ENCODE data around the gene PLG.

GRCh38 chr6:160678230-160678629 lies 23.8 kb upstream of the PLG start:
- TF ChIP-seq CTCF (conservative IDR thresholded peaks at IDR 0.05; ENCODE audit: low read length) (no peak), EZH2phosphoT487 (IDR thresholded peaks at IDR 0.05; ENCODE audit: borderline replicate concordance, low read depth, low read length) (no peak)
